ENCODE results near the gene WDR26. TPM values are rescaled to one million over a fixed set of nuclear protein-coding genes. Genes with fewer than 3 reads are reported as not detected.
"Not testable (repeated sequence)": the region's sequence is repeated elsewhere in the genome, so short reads cannot be mapped to it uniquely, and the experiment has no call there.

The WDR26 gene
- total RNA-seq, 1 donor from 2014 or later, result 68.9 TPM

DNA sequence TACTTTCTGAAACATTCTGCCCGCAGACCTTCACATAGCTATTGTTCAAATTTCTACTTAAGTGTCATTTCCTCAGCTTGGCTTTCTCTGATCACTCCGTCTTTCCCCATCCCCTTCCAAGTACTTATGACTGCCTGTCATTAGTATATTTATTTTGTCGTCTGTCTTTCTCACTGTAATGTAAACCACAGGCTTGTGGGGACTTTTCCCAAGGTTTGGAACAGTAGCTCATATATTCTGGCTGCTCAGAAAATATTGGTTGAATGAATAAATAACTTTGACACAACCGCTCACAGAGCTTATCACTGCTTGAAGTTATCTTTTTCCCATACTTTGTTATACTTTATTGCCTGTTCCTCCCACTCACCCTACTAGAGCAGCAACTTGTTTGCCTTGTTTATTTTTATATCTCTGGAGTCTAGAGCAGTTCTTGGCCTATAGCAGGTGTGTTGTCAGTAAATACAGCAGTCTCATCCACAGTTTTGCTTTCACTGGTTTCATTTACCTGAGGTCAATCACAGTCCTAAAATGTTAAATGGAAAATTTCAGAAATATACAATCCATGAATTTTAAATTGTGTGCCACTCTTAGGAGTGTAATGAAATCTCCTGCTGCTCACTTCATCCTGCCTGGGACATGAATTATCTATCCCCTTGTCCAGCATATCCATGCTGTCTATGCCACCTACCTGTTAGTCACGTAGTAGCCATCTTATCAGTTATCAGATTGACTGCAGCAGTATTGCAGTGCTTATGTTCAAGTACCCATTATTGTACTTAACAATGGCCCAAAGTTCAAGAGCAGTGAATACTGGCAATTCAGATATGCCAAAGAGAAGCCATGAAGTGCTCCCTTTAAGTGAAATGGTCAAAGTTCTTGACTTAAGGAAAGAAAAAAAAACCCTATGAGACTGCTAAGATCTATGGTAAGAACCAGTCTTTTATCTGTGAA is 80.3 kb downstream of the WDR26 start:
- intact Hi-C loops (cut with micrococcal nuclease), result no loop called here

- intact Hi-C loops (cut with micrococcal nuclease), result not testable (repeated sequence)
These were observed 82.0 kb downstream of the WDR26 start for GRCh38 chr1:224352436-224353085.

- intact Hi-C loops (cut with micrococcal nuclease), result not testable (repeated sequence)
These were observed 84.9 kb downstream of the WDR26 start for GRCh38 chr1:224349716-224350115.

DNA sequence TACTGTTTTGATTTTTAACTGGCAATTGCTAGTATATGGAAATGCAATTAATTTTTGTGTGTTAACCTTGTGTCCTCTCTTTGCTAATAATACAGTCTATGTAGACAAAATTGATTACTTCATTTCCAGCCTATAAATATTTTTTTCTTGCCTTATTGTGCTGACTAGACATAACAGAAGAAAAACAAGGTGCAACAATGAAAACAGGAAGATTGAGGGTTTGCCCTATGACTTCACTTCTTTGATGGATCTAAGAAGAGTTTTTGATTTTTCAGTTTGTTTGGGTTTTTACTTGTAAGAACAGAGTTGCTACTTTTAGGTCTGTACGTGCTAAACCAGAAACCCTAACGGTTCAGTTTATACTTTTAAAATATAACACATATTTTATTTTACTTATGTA is 86.5 kb downstream of the WDR26 start:
- intact Hi-C loops (cut with micrococcal nuclease), result no loop called here

DNA sequence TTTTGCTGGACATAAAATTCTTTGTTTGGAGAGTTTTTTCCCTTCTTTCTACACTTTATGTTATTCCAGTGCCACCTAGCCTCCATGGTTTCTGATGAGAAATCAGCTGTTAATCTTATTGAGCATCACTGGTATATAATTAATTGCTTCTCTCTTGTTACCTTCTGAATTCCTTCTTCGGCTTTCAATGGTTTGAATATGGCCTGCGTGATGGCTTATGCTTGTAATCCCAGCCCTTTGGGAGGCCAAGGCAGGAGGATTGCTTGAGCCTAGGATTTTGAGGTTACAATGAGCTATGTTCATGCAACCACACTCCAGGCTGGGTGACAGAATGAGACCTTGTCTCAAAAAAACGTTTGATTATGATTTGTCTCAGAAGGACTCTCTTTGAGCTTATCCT is 90.9 kb downstream of the WDR26 start:
- intact Hi-C loops (cut with micrococcal nuclease), result no loop called here

DNA sequence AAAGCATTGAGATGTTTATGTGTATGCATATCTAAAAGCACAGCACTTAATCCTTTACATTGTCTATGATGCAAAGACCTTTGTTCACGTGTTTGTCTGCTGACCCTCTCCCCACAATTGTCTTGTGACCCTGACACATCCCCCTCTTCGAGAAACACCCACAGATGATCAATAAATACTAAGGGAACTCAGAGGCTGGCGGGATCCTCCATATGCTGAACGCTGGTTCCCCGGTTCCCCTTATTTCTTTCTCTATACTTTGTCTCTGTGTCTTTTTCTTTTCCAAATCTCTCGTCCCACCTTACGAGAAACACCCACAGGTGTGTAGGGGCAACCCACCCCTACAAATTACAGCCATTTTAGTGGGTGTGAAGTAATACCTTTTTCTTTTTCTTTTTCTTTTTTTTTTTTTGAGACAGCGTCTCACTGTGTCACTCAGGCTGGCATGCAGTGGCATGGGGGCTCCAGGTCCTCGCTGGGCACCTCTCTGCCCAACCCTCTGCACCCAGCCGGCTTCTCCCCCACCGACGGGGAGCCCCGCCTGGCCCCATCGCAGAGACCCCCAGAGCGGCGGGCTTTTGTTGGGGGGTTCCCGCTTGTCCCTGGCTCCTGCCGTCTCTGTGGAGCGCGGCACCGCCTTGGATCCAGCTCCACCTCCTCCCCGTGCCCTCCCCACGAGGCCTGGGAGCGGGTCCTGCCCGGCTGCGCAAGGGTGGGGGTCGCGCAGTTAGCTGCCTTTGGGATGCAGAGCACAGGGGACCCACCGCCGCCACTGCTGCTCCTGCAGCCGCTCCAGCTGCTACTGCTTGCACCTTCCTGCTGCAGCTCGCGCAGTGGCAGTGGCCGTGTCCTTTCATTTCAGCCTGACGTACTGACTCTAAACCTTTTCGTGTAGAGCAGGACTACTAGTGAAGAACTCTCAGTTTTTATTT is 93.9 kb downstream of the WDR26 start:
- intact Hi-C loops (cut with micrococcal nuclease), result loop anchor here (1.0 kb wide), 1 partner anchor 7 kb away; no protein-coding TSS in a partner anchor

DNA sequence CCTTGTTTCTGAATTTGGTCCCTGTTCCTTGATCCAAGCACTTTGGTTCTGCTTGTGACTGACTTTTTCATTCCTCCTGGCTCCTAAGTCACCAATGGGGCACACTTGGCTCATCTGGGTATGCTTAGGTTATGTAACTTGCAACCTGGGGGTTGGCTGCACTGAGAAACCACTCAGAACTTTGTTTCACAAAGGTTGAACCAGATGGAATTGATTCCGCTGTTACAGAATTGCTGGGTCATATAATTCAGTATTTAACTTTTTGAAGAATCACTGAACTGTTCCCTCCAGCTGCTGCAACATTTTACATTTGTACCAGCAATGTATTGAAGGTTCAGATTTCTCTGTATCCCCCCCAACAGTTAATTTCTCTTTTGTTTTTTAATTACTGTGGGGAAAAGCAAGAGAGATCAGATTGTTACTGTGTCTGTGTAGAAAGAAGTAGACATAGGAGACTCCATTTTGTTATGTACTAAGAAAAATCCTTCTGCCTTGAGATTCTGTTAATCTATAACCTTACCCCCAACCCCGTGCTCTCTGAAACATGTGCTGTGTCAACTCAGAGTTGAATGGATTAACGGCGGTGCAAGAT is 95.1 kb downstream of the WDR26 start:
- intact Hi-C loops (cut with micrococcal nuclease), result loop anchor here (10.0 kb wide), 1 partner anchor 285 kb away; no protein-coding TSS in a partner anchor

DNA sequence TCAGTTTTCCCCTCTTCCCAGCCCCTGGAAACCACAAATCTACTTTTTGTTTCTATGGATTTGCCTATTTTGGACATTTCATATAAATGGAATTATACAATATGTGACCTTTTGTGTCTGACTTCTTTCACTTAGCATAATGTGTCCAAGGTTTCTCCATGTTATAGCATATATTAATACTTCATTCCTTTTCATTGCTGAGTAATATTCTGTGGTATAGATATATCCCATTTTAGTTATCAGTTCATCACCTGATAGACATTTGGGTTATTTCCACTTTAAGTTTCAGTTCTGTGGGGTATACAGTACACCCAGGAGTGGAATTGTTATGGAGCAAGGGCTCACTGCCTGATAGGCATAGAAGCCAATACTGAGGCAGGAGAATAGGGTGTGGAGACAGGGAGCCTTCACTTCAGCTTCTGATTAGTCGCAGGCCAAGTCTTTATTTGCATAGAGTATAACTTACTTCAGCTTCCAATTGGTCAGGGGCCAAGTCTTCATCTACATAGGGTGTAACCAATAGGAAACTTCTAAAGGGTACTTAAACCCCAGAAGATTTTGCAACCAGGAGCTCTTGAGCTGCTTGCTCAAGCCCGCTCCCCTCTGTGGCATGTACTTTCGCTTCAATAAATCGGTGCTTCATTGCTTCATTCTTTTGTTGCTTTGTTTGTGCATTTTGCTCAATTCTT is 96.3 kb downstream of the WDR26 start:
- intact Hi-C loops (cut with micrococcal nuclease), result loop anchor here (10.0 kb wide), 1 partner anchor 287 kb away; no protein-coding TSS in a partner anchor

Other genes starting within 250 kb of the WDR26 start
- gene NVL, start 104.6 kb downstream of the WDR26 start, total RNA-seq, result 44.7 and 45.7 TPM in 2 replicates
- 40.3 and 42.4 TPM in 2 replicates for gene CNIH4, start 77.9 kb downstream of the WDR26 start, total RNA-seq
- 1.2 and 2.0 TPM in 2 replicates for gene CNIH3, start 181.5 kb upstream of the WDR26 start, total RNA-seq